PFSK-1 (cell line): Measurements from ENCODE around the gene BMP7.

Experiments used
- POLR2AphosphoS5 ChIP-seq: IDR thresholded peaks from 2 replicates; pipeline ENCODE4 v1.6.1; 2012; ENCODE audit warnings: low read depth, mild to moderate bottlenecking, control low read depth, low read length, moderate library complexity
- SIN3A ChIP-seq: IDR thresholded peaks from 2 replicates; pipeline ENCODE4 v1.6.1; 2012; ENCODE audit warnings: mild to moderate bottlenecking, low read length, moderate library complexity, borderline replicate concordance; ENCODE audit not compliant: insufficient read depth
- TF ChIP-seq, protein P1 (sequence below), 2 experiments: IDR thresholded peaks; 2 replicates each; pipeline versions ENCODE4 v1.6.1 to v1.8.0; 2011 to 2012; ENCODE audit warnings: low read depth in 2 of 2, low read length in 2 of 2, control low read depth in 1 of 2, inconsistent platforms in 1 of 2, mild to moderate bottlenecking in 1 of 2, moderate library complexity in 1 of 2; ENCODE audit not compliant: insufficient read depth in 1 of 2

DNA sequence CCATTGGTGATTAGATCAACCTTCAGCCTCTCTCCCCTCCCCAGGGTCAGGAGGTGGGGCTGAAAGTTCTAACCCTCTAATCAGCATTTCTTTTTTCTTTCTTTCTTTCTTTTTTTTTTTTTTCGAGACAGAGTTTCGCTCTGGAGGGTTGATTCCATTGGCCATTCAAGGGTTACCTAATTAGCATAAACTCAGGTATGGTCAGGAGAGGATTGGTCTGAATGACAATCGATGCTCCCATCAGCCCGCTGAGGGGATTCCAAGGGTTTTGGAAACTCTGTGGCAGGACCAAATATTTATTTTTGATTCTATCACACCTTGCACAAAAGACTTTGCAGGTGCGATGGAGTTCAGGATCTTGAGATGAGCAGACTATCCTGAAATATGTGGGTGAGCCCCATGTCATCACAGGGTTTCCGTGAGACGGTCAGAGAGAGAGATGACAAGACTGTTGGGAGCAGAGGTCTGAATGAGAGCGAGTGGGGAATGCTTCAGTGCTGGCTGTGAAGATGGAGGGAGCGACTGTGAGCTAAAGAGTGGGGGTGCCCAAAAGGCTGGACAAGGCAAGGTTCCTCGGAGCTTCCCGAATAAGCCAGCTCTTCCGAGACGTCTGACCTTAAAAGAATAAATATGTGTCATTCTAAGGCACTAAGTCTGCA lies 107.1 kb downstream of the BMP7 start:
- TF ChIP-seq, protein P1, sequence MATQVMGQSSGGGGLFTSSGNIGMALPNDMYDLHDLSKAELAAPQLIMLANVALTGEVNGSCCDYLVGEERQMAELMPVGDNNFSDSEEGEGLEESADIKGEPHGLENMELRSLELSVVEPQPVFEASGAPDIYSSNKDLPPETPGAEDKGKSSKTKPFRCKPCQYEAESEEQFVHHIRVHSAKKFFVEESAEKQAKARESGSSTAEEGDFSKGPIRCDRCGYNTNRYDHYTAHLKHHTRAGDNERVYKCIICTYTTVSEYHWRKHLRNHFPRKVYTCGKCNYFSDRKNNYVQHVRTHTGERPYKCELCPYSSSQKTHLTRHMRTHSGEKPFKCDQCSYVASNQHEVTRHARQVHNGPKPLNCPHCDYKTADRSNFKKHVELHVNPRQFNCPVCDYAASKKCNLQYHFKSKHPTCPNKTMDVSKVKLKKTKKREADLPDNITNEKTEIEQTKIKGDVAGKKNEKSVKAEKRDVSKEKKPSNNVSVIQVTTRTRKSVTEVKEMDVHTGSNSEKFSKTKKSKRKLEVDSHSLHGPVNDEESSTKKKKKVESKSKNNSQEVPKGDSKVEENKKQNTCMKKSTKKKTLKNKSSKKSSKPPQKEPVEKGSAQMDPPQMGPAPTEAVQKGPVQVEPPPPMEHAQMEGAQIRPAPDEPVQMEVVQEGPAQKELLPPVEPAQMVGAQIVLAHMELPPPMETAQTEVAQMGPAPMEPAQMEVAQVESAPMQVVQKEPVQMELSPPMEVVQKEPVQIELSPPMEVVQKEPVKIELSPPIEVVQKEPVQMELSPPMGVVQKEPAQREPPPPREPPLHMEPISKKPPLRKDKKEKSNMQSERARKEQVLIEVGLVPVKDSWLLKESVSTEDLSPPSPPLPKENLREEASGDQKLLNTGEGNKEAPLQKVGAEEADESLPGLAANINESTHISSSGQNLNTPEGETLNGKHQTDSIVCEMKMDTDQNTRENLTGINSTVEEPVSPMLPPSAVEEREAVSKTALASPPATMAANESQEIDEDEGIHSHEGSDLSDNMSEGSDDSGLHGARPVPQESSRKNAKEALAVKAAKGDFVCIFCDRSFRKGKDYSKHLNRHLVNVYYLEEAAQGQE (IDR thresholded peaks at IDR 0.05; ENCODE audit: insufficient read depth in 1 of 2, low read depth in 2 of 2, low read length in 2 of 2) = no peak
- no peak for TF ChIP-seq POLR2AphosphoS5
- TF ChIP-seq SIN3A = no peak
